ENCODE results near the gene SULT2B1.

SULT2B1 gene

DNA sequence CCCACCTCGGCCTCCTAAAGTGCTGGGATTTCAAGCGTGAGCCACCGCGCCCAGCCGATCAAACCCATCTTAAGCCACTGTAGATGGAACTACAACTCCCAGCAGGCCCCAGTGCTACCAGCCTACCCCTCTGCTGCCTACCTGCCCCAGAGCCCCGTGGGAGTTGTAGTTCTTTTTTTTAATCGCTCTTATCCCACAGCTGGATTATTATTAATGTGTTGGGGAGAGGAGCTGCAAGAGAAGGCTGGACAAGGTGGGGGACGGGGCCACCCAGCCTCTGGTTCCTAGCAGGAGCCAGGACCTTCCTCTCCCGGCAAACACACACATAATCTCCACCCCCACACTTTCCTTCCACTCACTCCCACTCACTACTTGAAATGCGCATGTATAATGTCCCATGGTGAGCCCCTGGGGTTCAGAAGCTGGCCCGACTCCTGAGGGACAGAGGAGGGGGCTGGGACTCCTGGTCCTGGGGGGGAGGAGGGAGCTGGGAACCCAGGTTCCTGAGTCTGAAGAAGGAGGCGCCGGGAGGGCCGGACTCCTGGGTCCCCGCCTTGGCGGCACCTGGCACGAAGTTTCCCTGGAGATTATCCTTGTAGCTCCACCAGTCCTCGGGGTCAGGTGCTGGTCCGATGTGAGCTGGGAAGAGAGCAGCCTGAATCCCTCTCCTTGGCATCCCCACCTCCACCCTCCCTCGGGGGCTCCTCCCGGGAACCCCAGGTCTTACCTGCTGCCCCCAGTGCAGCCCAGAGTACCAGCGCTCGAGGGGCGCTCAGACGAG, 93.1 kb downstream of the SULT2B1 start:
- no peak overlapping the region for H3K14ac ChIP-seq (ENCODE audit: low read length)
- peak; percentile 72 for DNase-seq (ENCODE audit: low spot score)
- peak overlapping the region; percentile 89 for H3K23ac ChIP-seq (ENCODE audit: low read depth, low read length, poor library complexity)
- H2BK5ac ChIP-seq (ENCODE audit: low read length), result peak overlapping the region; percentile 45
- H2AK5ac ChIP-seq (ENCODE audit: low read depth, low read length), result peak overlapping the region; percentile 96
- H3K27me3 ChIP-seq (ENCODE audit: control insufficient read depth in 3 of 3, insufficient read depth in 3 of 3, low read depth in 1 of 3, low read length in 3 of 3), result no peaks in the 10 kb centered on the region
- no CpG with 5 or more reads among the region's 25 CpGs for WGBS, 2 donors (ENCODE audit: extremely low coverage in 2 of 2, insufficient read length in 2 of 2, insufficient replicate concordance in 1 of 2)
- peak overlapping the region; percentile 32 for H2BK15ac ChIP-seq (ENCODE audit: low read length)
- peaks cover 9% of the 10 kb centered on the region for H3K79me1 ChIP-seq (ENCODE audit: low read depth, low read length)
- peak overlapping the region; percentile 99 for H2AFZ ChIP-seq (ENCODE audit: low read length)
- peak overlapping the region; percentile 88 for H3K27ac ChIP-seq (replicated peaks; ENCODE audit: low read length)
- peak overlapping the region; percentile 51 to 73 for H3K4me3 ChIP-seq (ENCODE audit: low read length in 2 of 2)
- H2BK12ac ChIP-seq (ENCODE audit: low read length), result peak overlapping the region; percentile 84
- no peaks in the 10 kb centered on the region for H3K9me3 ChIP-seq (replicated peaks in 1 of 2; ENCODE audit: control insufficient read depth in 2 of 2, insufficient read depth in 1 of 2, low read depth in 1 of 2, low read length in 2 of 2)
- H3K4ac ChIP-seq (ENCODE audit: low read length), result peak overlapping the region; percentile 17
- H3K9ac ChIP-seq (ENCODE audit: low read depth, low read length, poor library complexity), result peak overlapping the region; percentile 81
- H2BK120ac ChIP-seq (ENCODE audit: low read depth, low read length), result peak overlapping the region; percentile 91
- peaks cover 0 to under 1% of the 10 kb centered on the region in 2 donors for H3K36me3 ChIP-seq (replicated peaks in 1 of 2; ENCODE audit: control insufficient read depth in 2 of 2, insufficient read depth in 2 of 2, low read length in 2 of 2)
- H3K4me1 ChIP-seq (ENCODE audit: control insufficient read depth in 2 of 2, insufficient read depth in 1 of 2, low read depth in 1 of 2, low read length in 2 of 2), result peaks cover 10 to 17% of the 10 kb centered on the region in 2 donors
- H3K18ac ChIP-seq (ENCODE audit: low read length), result peak overlapping the region; percentile 68
- peak overlapping the region; percentile 98 for H3K4me2 ChIP-seq (ENCODE audit: insufficient read depth, low read length, poor library complexity, severe bottlenecking)
- H4K91ac ChIP-seq (ENCODE audit: low read depth, low read length, poor library complexity), result no peak overlapping the region
- H4K8ac ChIP-seq (ENCODE audit: low read depth, low read length), result peak overlapping the region; percentile 82

DNA sequence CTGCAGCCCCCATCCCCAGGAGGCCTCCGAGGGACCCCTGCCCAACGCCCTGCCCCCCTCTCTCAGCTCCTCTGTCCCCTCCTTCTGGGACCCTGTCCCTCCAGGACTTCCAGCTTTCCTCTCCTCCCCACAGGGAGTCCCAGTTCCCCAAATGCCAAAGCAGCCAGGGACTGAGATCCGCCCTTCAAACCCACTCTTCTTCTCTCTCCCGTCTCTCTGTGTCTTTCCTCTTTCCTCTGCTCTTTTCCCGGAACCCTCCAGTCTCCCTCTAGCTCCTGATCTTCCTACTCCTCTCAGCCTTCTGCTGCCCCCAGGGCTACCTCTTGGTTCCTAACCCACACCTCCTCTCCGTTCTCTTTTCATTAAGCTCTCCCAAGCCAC, 93.6 kb downstream of the SULT2B1 start:
- H4K91ac ChIP-seq (ENCODE audit: low read depth, low read length, poor library complexity), result no peak overlapping the region
- no peaks in the 10 kb centered on the region for H3K9me3 ChIP-seq (replicated peaks in 1 of 2; ENCODE audit: control insufficient read depth in 2 of 2, insufficient read depth in 1 of 2, low read depth in 1 of 2, low read length in 2 of 2)
- H2AFZ ChIP-seq (ENCODE audit: low read length), result peak overlapping the region; percentile 99
- H2BK120ac ChIP-seq (ENCODE audit: low read depth, low read length), result no peak overlapping the region
- peak overlapping the region; percentile 74 for H3K9ac ChIP-seq (ENCODE audit: low read depth, low read length, poor library complexity)
- no peak for DNase-seq (ENCODE audit: low spot score)
- H2BK12ac ChIP-seq (ENCODE audit: low read length), result no peak overlapping the region
- H3K23ac ChIP-seq (ENCODE audit: low read depth, low read length, poor library complexity), result peak overlapping the region; percentile 89
- peaks cover 10 to 17% of the 10 kb centered on the region in 2 donors for H3K4me1 ChIP-seq (ENCODE audit: control insufficient read depth in 2 of 2, insufficient read depth in 1 of 2, low read depth in 1 of 2, low read length in 2 of 2)
- H3K4me2 ChIP-seq (ENCODE audit: insufficient read depth, low read length, poor library complexity, severe bottlenecking), result peak overlapping the region; percentile 98
- H3K36me3 ChIP-seq (replicated peaks in 1 of 2; ENCODE audit: control insufficient read depth in 2 of 2, insufficient read depth in 2 of 2, low read length in 2 of 2), result no peaks in the 10 kb centered on the region
- H3K27ac ChIP-seq (replicated peaks; ENCODE audit: low read length), result peak overlapping the region; percentile 88
- H4K8ac ChIP-seq (ENCODE audit: low read depth, low read length), result peak overlapping the region; percentile 29
- no peak overlapping the region for H3K4ac ChIP-seq (ENCODE audit: low read length)
- peaks cover 9% of the 10 kb centered on the region for H3K79me1 ChIP-seq (ENCODE audit: low read depth, low read length)
- H3K18ac ChIP-seq (ENCODE audit: low read length), result peak overlapping the region; percentile 68
- H3K4me3 ChIP-seq (ENCODE audit: low read length in 2 of 2), result peak overlapping the region; percentile 51 to 73
- H2AK5ac ChIP-seq (ENCODE audit: low read depth, low read length), result peak overlapping the region; percentile 79
- peak overlapping the region; percentile 32 for H2BK15ac ChIP-seq (ENCODE audit: low read length)
- H3K27me3 ChIP-seq (ENCODE audit: control insufficient read depth in 3 of 3, insufficient read depth in 3 of 3, low read depth in 1 of 3, low read length in 3 of 3), result no peaks in the 10 kb centered on the region
- WGBS, 2 donors (ENCODE audit: extremely low coverage in 2 of 2, insufficient read length in 2 of 2, insufficient replicate concordance in 1 of 2), result no CpG with 5 or more reads among the region's 6 CpGs
- H3K14ac ChIP-seq (ENCODE audit: low read length), result no peak overlapping the region
- H2BK5ac ChIP-seq (ENCODE audit: low read length), result peak overlapping the region; percentile 45

DNA sequence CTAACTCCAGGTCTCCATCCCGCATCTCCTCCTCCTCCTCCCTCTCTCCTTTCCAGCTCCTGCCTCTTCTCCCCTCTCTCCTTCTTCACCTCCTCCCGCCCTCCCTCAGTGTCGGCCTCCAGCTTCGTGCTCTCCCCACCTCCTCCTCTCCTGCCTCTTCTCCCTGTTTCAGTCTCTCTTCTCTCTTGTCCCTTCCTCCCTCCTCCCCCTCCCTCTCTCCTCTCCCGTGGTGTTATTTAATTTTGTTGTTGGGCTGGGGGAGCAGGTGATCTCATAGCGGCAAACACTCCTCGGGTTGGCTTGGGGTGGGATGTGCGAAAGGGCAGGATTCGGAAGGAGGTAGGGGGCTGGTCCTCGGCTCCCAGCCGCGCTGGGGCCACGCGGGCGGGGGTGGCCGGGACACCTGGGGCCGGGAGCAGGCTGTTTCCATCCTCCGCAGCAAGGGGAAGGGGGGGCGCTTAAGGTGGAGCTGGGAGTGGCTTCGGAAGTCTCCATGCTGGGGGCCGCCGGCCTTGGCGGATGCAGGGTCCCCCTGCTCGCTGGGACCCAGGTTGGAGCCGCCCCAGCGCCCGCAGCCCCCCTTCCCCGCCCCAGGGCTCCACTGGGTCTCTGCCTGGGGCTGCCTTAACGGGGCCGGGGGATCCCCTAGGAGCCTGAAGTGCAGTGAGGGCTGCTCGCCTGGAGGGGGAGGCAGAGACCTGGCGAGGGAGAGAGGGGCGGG, 94.2 kb downstream of the SULT2B1 start, which contains the start of gene CA11:
Gene CA11, minus strand, starts transcription at position 187 of the 721 bp plus-strand sequence. CDS start 555 bp downstream, outside the sequence.
- peaks cover 9% of the 10 kb centered on the region for H3K79me1 ChIP-seq (ENCODE audit: low read depth, low read length)
- no peaks in the 10 kb centered on the region for H3K27me3 ChIP-seq (ENCODE audit: control insufficient read depth in 3 of 3, insufficient read depth in 3 of 3, low read depth in 1 of 3, low read length in 3 of 3)
- H4K91ac ChIP-seq (ENCODE audit: low read depth, low read length, poor library complexity), result no peak within 1 kb of the TSS
- peak; percentile 91 for DNase-seq (ENCODE audit: low spot score)
- peak within 1 kb of the TSS; percentile 79 for H2AK5ac ChIP-seq (ENCODE audit: low read depth, low read length)
- peak within 1 kb of the TSS; percentile 32 for H2BK15ac ChIP-seq (ENCODE audit: low read length)
- H2AFZ ChIP-seq (ENCODE audit: low read length), result peak within 1 kb of the TSS; percentile 99
- H3K23ac ChIP-seq (ENCODE audit: low read depth, low read length, poor library complexity), result peak within 1 kb of the TSS; percentile 89
- H3K4me2 ChIP-seq (ENCODE audit: insufficient read depth, low read length, poor library complexity, severe bottlenecking), result peak within 1 kb of the TSS; percentile 98
- H3K9ac ChIP-seq (ENCODE audit: low read depth, low read length, poor library complexity), result peak within 1 kb of the TSS; percentile 81
- H3K4me3 ChIP-seq (ENCODE audit: low read length in 2 of 2), result peak within 1 kb of the TSS; percentile 51 to 73
- H3K27ac ChIP-seq (replicated peaks; ENCODE audit: low read length), result peak within 1 kb of the TSS; percentile 88
- peak within 1 kb of the TSS; percentile 17 for H3K4ac ChIP-seq (ENCODE audit: low read length)
- peak within 1 kb of the TSS; percentile 71 for H3K14ac ChIP-seq (ENCODE audit: low read length)
- peak within 1 kb of the TSS; percentile 68 for H3K18ac ChIP-seq (ENCODE audit: low read length)
- peak within 1 kb of the TSS; percentile 45 for H2BK5ac ChIP-seq (ENCODE audit: low read length)
- H3K4me1 ChIP-seq (ENCODE audit: control insufficient read depth in 2 of 2, insufficient read depth in 1 of 2, low read depth in 1 of 2, low read length in 2 of 2), result peaks cover 10 to 17% of the 10 kb centered on the region in 2 donors
- H4K8ac ChIP-seq (ENCODE audit: low read depth, low read length), result peak within 1 kb of the TSS; percentile 82
- no CpG with 5 or more reads among the region's 33 CpGs for WGBS, 2 donors (ENCODE audit: extremely low coverage in 2 of 2, insufficient read length in 2 of 2, insufficient replicate concordance in 1 of 2)
- peak within 1 kb of the TSS; percentile 91 for H2BK120ac ChIP-seq (ENCODE audit: low read depth, low read length)
- H3K36me3 ChIP-seq (replicated peaks in 1 of 2; ENCODE audit: control insufficient read depth in 2 of 2, insufficient read depth in 2 of 2, low read length in 2 of 2), result no peaks in the 10 kb centered on the region
- no peaks in the 10 kb centered on the region for H3K9me3 ChIP-seq (replicated peaks in 1 of 2; ENCODE audit: control insufficient read depth in 2 of 2, insufficient read depth in 1 of 2, low read depth in 1 of 2, low read length in 2 of 2)
- peak within 1 kb of the TSS; percentile 84 for H2BK12ac ChIP-seq (ENCODE audit: low read length)
